Neural crest cell (in vitro differentiated cells): ENCODE data around the gene RPL21. TPM values are rescaled to one million over a fixed set of nuclear protein-coding genes. Genes with fewer than 3 reads are reported as not detected.
A peak's percentile ranks its signal among the peaks of the same experiment; 100 is the strongest.

Experiments used
- DNase-seq: peaks from one replicate; pipeline ENCODE4 v3.0.0; 2021; ENCODE audit warnings: low read depth, mixed read lengths, low spot score
- H3K27ac Mint-ChIP-seq: one replicate; pipeline ENCODE4 v1.8.0; 2021; ENCODE audit warnings: mild to moderate bottlenecking, mixed read lengths; ENCODE audit not compliant: unreplicated experiment
- H3K27me3 Mint-ChIP-seq: 2 replicates; pipeline ENCODE4 v1.8.0; 2021; ENCODE audit warnings: low read depth, mild to moderate bottlenecking, mixed read lengths
- H3K36me3 Mint-ChIP-seq: 2 replicates; pipeline ENCODE4 v1.8.0; 2021; ENCODE audit warnings: low read depth, mild to moderate bottlenecking, mixed read lengths
- H3K4me1 Mint-ChIP-seq: 2 replicates; pipeline ENCODE4 v1.8.0; 2021; ENCODE audit warnings: mixed read lengths
- H3K4me3 Mint-ChIP-seq: one replicate; pipeline ENCODE4 v1.8.0; 2021; ENCODE audit warnings: mild to moderate bottlenecking, mixed read lengths
- H3K9me3 Mint-ChIP-seq: 2 replicates; pipeline ENCODE4 v1.8.0; 2021; ENCODE audit warnings: mixed read lengths
- CTCF ChIP-seq: fragments of 200-600 bp; sonication (generic); conservative IDR thresholded peaks from 2 replicates; pipeline ENCODE4 v1.5.0; 2021; ENCODE audit warnings: antibody characterized with exemption, mild to moderate bottlenecking
- long read RNA-seq: library from polyadenylated mRNA; unstranded; transcript quantifications from one replicate; pipeline ENCODE4 v2.0.0, GENCODE V29; 2020
- total RNA-seq: library from RNA; stranded (reverse); gene quantifications from 2 replicates; pipeline ENCODE4 v1.2.1, GENCODE V29; 2021

RPL21 gene
- total RNA-seq: 1,080 and 1,081 TPM in 2 replicates
- long read RNA-seq, transcript RPL21-202 (6 exons, 815 nt): major isoform, 13 of 29 reads
- long read RNA-seq, partial matches to known transcripts: 10 of 29 reads
- long read RNA-seq, other reads (novel, unspliced or antisense): 4 of 29 reads

DNA sequence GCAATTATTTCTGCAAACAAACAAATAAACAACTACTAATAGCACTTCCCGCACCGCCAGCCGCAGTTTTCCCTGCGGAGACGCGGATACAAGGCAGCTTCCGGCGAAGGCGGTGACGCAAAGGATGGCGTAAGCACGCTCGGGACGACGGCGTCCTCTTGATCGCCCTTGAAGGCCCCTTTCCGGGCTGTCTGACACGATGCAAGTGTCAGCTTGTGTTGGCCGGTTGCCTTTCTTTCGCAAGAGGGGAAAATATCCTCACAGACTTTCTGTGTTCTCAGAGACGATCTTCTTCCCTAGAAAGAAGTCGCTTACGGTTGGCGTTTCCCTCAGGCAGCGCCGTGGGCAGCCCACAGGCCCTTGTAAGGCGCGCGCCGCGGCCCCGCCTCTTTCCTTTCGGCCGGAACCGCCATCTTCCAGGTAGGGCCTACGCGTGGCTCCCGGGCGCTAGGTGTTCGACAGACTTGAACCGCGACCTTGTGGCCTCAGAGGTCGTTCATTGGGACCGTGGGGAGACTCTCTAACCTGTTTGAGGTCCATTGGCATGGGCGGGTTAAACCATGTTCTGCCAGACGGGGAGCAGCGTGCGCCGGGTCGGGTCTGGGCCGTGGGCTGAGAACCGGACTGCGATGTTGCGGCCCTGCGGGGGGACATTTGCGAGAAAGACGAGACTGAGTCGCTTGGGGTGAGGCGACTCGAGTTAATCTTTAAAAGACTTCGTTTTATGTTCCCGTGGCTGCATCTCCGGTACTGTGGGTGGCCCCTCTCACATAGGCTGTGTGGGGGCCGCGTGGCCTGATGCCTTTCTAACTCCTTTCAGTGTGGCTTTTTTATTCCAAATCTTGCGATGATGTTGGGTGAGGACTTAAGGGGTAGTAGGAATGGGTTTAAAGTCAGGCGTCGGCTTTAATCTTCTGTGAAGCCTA is at the start of gene RPL21:
RPL21 (plus strand) TSS at position 393 of the 926 bp plus-strand sequence. CDS start 2,219 bp downstream, outside the sequence.
- TF ChIP-seq CTCF: no peak
- Mint-ChIP-seq H3K4me3 (peak within 1 kb of the TSS; percentile 100), H3K4me1 (peaks cover 39% of the 10 kb centered on the region), H3K36me3 (peaks cover 14% of the 10 kb centered on the region), H3K9me3 (no peaks in the 10 kb centered on the region), H3K27ac (peak within 1 kb of the TSS; percentile 100), H3K27me3 (no peaks in the 10 kb centered on the region)
- DNase-seq: peak; percentile 85

DNA sequence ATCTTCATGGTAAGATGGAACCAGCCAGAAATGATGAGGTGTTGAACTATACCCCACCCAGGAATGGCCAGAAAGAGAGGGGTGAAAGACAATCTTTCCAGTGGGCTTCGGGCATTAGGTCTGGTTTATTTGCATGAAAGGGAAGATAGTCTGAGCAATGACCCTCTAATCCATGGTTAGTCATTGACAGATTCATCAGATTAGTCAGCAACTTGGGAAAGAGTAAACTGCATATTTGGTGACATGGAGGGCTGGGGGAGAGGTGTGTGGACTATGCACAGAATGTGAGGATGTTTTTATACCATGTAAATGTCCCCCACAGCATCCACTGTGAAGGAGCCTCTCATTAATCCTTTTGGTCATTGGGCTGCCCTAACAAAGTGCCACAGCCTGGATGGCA is 49.7 kb upstream of the RPL21 start:
- Mint-ChIP-seq H3K36me3 (no peaks in the 10 kb centered on the region), H3K27me3 (no peaks in the 10 kb centered on the region), H3K27ac (no peak overlapping the region), H3K4me3 (no peak overlapping the region), H3K4me1 (no peaks in the 10 kb centered on the region), H3K9me3 (peaks cover 10% of the 10 kb centered on the region)
- no peak for DNase-seq
- no peak for TF ChIP-seq CTCF

GRCh38 chr13:27203186-27203585 is 48.2 kb upstream of the RPL21 start:
- H3K27ac Mint-ChIP-seq: no peak overlapping the region

DNA sequence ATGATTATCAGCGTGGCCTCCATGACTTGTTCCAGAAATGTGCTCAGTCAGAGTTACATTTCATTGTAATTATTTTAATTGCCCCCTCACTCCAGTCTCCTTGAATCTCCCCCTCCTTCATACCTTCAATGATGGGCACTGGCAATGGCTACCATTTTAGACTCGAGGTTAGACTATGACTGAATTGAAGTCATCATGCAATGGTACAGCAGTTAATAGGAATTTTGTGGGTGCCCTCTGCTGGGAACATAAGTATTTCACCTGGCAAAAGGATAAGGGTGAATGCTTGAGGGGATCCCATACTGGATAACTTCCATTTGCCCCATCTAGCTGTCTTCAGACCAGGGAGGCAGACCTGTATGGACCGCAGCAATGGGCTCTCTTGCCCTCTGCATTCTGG is 47.5 kb upstream of the RPL21 start:
- DNase-seq: no peak
- H3K27ac Mint-ChIP-seq: no peak overlapping the region
- H3K9me3 Mint-ChIP-seq: peaks cover 3% of the 10 kb centered on the region
- no peaks in the 10 kb centered on the region for H3K4me1 Mint-ChIP-seq
- H3K4me3 Mint-ChIP-seq: no peak overlapping the region
- H3K36me3 Mint-ChIP-seq: no peaks in the 10 kb centered on the region
- no peaks in the 10 kb centered on the region for H3K27me3 Mint-ChIP-seq
- TF ChIP-seq CTCF: no peak

More at GRCh38 chr13:27203186-27203585, 48.2 kb upstream of the RPL21 start:
- H3K9me3 Mint-ChIP-seq: peaks cover 5% of the 10 kb centered on the region
- no peak for DNase-seq
- no peak for TF ChIP-seq CTCF
- no peak overlapping the region for H3K4me3 Mint-ChIP-seq
- H3K4me1 Mint-ChIP-seq: no peaks in the 10 kb centered on the region
- H3K27me3 Mint-ChIP-seq: no peaks in the 10 kb centered on the region
- no peaks in the 10 kb centered on the region for H3K36me3 Mint-ChIP-seq

- peaks cover 5% of the 10 kb centered on the region for H3K36me3 Mint-ChIP-seq
- H3K27me3 Mint-ChIP-seq: no peaks in the 10 kb centered on the region
- H3K27ac Mint-ChIP-seq: no peak overlapping the region
- DNase-seq: no peak
- H3K9me3 Mint-ChIP-seq: peaks cover 7% of the 10 kb centered on the region
- no peak for TF ChIP-seq CTCF
- no peaks in the 10 kb centered on the region for H3K4me1 Mint-ChIP-seq
- H3K4me3 Mint-ChIP-seq: no peak overlapping the region
Measured at GRCh38 chr13:27208514-27208913, 42.8 kb upstream of the RPL21 start.
